ENCODE results near the gene TIGAR. TPM values are rescaled to one million over a fixed set of nuclear protein-coding genes. Genes with fewer than 3 reads are reported as not detected.
A peak's percentile ranks its signal among the peaks of the same experiment; 100 is the strongest.

Gene TIGAR
- total RNA-seq, 1 experiment from 2014 or later, result 27.5 TPM

DNA sequence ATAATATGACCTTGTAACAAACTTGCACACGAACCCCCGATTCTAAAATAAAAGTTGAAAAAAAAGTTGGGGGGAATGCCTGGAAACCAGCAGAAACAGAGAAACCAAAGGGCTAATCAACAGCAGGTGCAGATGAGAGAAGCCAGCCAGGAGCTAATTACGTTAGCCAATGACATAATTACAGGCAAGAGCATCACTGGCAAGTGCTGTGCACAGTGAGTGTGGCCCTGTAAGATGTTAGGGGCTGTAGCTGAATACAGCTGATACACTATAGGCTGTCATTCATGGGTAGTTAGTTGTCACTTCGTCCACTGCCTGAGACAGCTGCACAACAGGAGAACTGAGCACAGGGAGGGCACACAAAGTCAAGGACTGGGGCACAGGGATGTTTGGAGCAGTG, 65.8 kb downstream of the TIGAR start:
- no peak overlapping the region for H2BK120ac ChIP-seq (ENCODE audit: low read depth, low read length, poor library complexity, severe bottlenecking)
- no peak overlapping the region for H3K23ac ChIP-seq (ENCODE audit: insufficient read length, low read depth, low read length)
- Mint-ChIP-seq H3K9me3 (no peaks in the 10 kb centered on the region), H3K36me3 (ENCODE audit: insufficient read depth in 1 of 3, low read depth in 3 of 3) (no peaks in the 10 kb centered on the region), H3K4me1 (peaks cover 4 to 7% of the 10 kb centered on the region in 2 experiments; a peak in 2 of 4 replicates), H3K4me3 (no peak overlapping the region), H3K27ac (no peak overlapping the region), H3K27me3 (ENCODE audit: low read depth) (peaks cover 9% of the 10 kb centered on the region)
- no peak overlapping the region for H3K18ac ChIP-seq (ENCODE audit: insufficient read length, low read depth, low read length)
- no peak overlapping the region for H3K14ac ChIP-seq (ENCODE audit: insufficient read depth, low read length)
- no peak overlapping the region for H2BK5ac ChIP-seq (ENCODE audit: insufficient read length, low read length)
- no peak overlapping the region for H4K8ac ChIP-seq (replicated peaks; ENCODE audit: insufficient read length, low read depth, low read length)
- no peaks in the 10 kb centered on the region for H3K79me2 ChIP-seq (ENCODE audit: insufficient read depth, low read length)
- no peaks in the 10 kb centered on the region for H3K9me3 ChIP-seq (ENCODE audit: control insufficient read depth, low read depth, low read length)
- no CpG with 5 or more reads among the region's 4 CpGs for WGBS (ENCODE audit: extremely low coverage, insufficient read length, low lambda C conversion rate)
- no peaks in the 10 kb centered on the region for H3K4me1 ChIP-seq (ENCODE audit: insufficient read depth, low read length)
- H2AFZ ChIP-seq (ENCODE audit: low read length), result no peak overlapping the region
- no peak overlapping the region for H3K4me2 ChIP-seq (ENCODE audit: insufficient read depth, insufficient read length, low read length)
- no peaks in the 10 kb centered on the region for H3K27me3 ChIP-seq (ENCODE audit: insufficient read depth, low read length)
- no peak overlapping the region for H3K9ac ChIP-seq (ENCODE audit: extremely low read depth, insufficient read length, low read length)
- no peak overlapping the region for H3K4ac ChIP-seq (ENCODE audit: low read depth, low read length)
- no peak overlapping the region for H4K5ac ChIP-seq (ENCODE audit: insufficient read length, low read depth, low read length)
- no peaks in the 10 kb centered on the region for H3K23me2 ChIP-seq (ENCODE audit: insufficient read length, low read depth, low read length, poor library complexity, severe bottlenecking)
- no peak overlapping the region for H4K91ac ChIP-seq (ENCODE audit: insufficient read length, low read depth, low read length)
- H3K27ac ChIP-seq (ENCODE audit: insufficient read length, low read depth, low read length), result no peak overlapping the region
- H2BK15ac ChIP-seq (ENCODE audit: low read depth, low read length), result no peak overlapping the region
- H2BK12ac ChIP-seq (ENCODE audit: insufficient read length, low read depth, low read length), result no peak overlapping the region
- TF ChIP-seq, protein P1, sequence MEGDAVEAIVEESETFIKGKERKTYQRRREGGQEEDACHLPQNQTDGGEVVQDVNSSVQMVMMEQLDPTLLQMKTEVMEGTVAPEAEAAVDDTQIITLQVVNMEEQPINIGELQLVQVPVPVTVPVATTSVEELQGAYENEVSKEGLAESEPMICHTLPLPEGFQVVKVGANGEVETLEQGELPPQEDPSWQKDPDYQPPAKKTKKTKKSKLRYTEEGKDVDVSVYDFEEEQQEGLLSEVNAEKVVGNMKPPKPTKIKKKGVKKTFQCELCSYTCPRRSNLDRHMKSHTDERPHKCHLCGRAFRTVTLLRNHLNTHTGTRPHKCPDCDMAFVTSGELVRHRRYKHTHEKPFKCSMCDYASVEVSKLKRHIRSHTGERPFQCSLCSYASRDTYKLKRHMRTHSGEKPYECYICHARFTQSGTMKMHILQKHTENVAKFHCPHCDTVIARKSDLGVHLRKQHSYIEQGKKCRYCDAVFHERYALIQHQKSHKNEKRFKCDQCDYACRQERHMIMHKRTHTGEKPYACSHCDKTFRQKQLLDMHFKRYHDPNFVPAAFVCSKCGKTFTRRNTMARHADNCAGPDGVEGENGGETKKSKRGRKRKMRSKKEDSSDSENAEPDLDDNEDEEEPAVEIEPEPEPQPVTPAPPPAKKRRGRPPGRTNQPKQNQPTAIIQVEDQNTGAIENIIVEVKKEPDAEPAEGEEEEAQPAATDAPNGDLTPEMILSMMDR (conservative IDR thresholded peaks at IDR 0.05), result no peak
- H2BK20ac ChIP-seq (ENCODE audit: low read depth, low read length, poor library complexity, severe bottlenecking), result no peak overlapping the region
- H2AK5ac ChIP-seq (ENCODE audit: insufficient read length, low read length), result no peak overlapping the region
- DNase-seq, result peak; percentile 10
- no peaks in the 10 kb centered on the region for H4K20me1 ChIP-seq (ENCODE audit: control insufficient read depth, insufficient read depth, insufficient read length)
- H3K79me1 ChIP-seq (ENCODE audit: insufficient read depth, low read depth, low read length, poor library complexity, severe bottlenecking), result no peaks in the 10 kb centered on the region
- H3T11ph ChIP-seq (ENCODE audit: low read length), result no peak overlapping the region
- H3K56ac ChIP-seq (ENCODE audit: insufficient read length, low read depth, low read length), result no peak overlapping the region
